Mesendoderm (in vitro differentiated cells): ENCODE results near the gene ERC1.

ENCODE experiments used
- DNase-seq: peaks from one replicate; pipeline ENCODE4 v3.0.0; 2013
- H2AK5ac ChIP-seq: 2 replicates; pipeline ENCODE4 v1.6.1; 2013; ENCODE audit warnings: low read length, inconsistent platforms
- H2BK120ac ChIP-seq: 2 replicates; pipeline ENCODE4 v1.6.1; 2013; ENCODE audit warnings: low read depth, mild to moderate bottlenecking, low read length, moderate library complexity, mixed read lengths
- H2BK15ac ChIP-seq: replicated peaks from 2 replicates; pipeline ENCODE4 v1.6.1; 2013; ENCODE audit warnings: low read depth, mild to moderate bottlenecking, moderate library complexity
- H2BK5ac ChIP-seq: 2 replicates; pipeline ENCODE4 v1.6.1; 2013; ENCODE audit warnings: low read length, inconsistent platforms
- H3K18ac ChIP-seq: 2 replicates; pipeline ENCODE4 v1.6.1; 2013; ENCODE audit warnings: mild to moderate bottlenecking, low read length, mixed read lengths
- H3K23ac ChIP-seq: one replicate; pipeline ENCODE4 v1.6.1; 2013; ENCODE audit warnings: low read length
- H3K27ac ChIP-seq: 2 replicates; pipeline ENCODE4 v1.5.1; 2013; ENCODE audit warnings: low read depth, mild to moderate bottlenecking, inconsistent platforms, low read length, moderate library complexity
- H3K27me3 ChIP-seq: 2 replicates; pipeline ENCODE4 v1.6.1; 2013; ENCODE audit warnings: low read length, control low read depth, mild to moderate bottlenecking, inconsistent platforms; ENCODE audit not compliant: insufficient read depth, poor library complexity
- H3K36me3 ChIP-seq: 2 replicates; pipeline ENCODE4 v1.6.1; 2013; ENCODE audit warnings: low read length, inconsistent platforms; ENCODE audit not compliant: control insufficient read depth, insufficient read depth
- H3K4ac ChIP-seq: one replicate; pipeline ENCODE4 v1.6.1; 2013; ENCODE audit warnings: low read depth, mild to moderate bottlenecking, low read length, moderate library complexity
- H3K4me1 ChIP-seq: 2 replicates; pipeline ENCODE4 v1.6.1; 2013; ENCODE audit warnings: low read depth, low read length, inconsistent platforms; ENCODE audit not compliant: control insufficient read depth
- H3K4me2 ChIP-seq: 2 replicates; pipeline ENCODE4 v1.6.1; 2013; ENCODE audit warnings: low read length
- H3K4me3 ChIP-seq: 2 replicates; pipeline ENCODE4 v1.5.1; 2013; ENCODE audit warnings: mild to moderate bottlenecking, low read length
- H3K56ac ChIP-seq: one replicate; pipeline ENCODE4 v1.6.1; 2013; ENCODE audit warnings: low read length
- H3K79me1 ChIP-seq: 2 replicates; pipeline ENCODE4 v1.6.1; 2013; ENCODE audit warnings: low read length, inconsistent platforms
- H3K79me2 ChIP-seq: 2 replicates; pipeline ENCODE4 v1.6.1; 2013; ENCODE audit warnings: mild to moderate bottlenecking, low read length; ENCODE audit not compliant: control insufficient read depth, insufficient read depth
- H3K9ac ChIP-seq: 2 replicates; pipeline ENCODE4 v1.6.1; 2013; ENCODE audit warnings: low read length, inconsistent platforms
- H4K5ac ChIP-seq: one replicate; pipeline ENCODE4 v1.6.1; 2013; ENCODE audit warnings: low read length
- H4K8ac ChIP-seq: one replicate; pipeline ENCODE4 v1.6.1; 2013; ENCODE audit warnings: low read depth, mild to moderate bottlenecking, control low read depth, low read length, moderate library complexity
- WGBS: extraction: QIAGEN DNeasy Blood & Tissue Kit; methylation state at CpG from one replicate; pipeline ENCODE4 v1.1.7; 2013; ENCODE audit warnings: low lambda C conversion rate, missing lambda C conversion rate; ENCODE audit not compliant: insufficient coverage; ENCODE audit errors: extremely low coverage; 5-methylcytosine and 5-hydroxymethylcytosine counted together

ERC1 gene

DNA sequence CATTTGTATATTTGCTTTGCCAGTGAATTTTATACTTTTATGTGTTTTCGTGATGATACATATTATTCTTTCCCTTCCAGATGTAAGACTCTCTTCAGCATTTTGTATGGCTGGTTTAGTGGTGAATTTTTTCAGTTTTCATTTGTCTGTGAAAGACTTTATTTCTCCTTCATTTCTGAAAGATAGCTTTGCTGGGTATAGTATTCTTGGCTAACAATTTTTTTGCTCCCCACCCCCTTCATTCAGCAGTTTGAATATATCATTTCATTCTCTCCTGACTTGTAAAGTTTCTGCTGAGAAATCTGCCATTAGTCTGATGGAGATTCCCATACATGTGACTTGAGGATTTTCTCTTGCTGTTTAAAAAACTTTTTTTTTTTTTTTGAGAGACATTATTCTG is 72.8 kb downstream of the ERC1 start:
- H3K4me3 ChIP-seq = no peak overlapping the region

DNA sequence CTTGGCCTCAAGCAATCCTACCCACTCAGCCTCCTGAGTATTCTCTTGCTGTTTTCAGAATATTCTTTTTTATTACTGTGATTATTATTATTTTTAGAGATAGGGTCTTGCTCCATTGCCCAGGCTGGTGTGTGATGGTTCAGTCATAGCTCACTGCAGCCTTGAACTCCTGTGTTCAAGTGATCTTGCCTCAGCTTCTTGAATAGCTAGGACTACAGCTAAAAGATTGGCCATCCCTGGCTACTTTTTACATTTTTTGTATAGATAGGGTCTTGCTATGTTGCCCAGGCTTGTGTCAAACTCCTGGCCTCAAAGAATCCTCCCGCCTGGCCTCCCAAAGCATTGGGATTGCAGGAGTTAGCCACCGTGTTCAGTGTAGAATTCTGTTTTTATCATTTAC is 73.3 kb downstream of the ERC1 start:
- Histone ChIP-seq H3K79me2 (peaks cover 2% of the 10 kb centered on the region), H3K27ac (no peak overlapping the region), H4K5ac (no peak overlapping the region), H3K23ac (no peak overlapping the region), H2BK120ac (no peak overlapping the region), H3K18ac (no peak overlapping the region), H2AK5ac (no peak overlapping the region), H2BK5ac (no peak overlapping the region), H2BK15ac (no peak overlapping the region), H3K4me3 (no peak overlapping the region), H3K9ac (no peak overlapping the region), H3K56ac (no peak overlapping the region), H3K27me3 (no peaks in the 10 kb centered on the region), H3K4me2 (no peak overlapping the region), H3K4ac (no peak overlapping the region), H3K36me3 (no peaks in the 10 kb centered on the region), H3K4me1 (no peaks in the 10 kb centered on the region), H3K79me1 (peaks cover 2% of the 10 kb centered on the region), H4K8ac (no peak overlapping the region)
- WGBS = no CpG with 5 or more reads among the region's 2 CpGs
- no peak for DNase-seq

More for the DNA sequence above, 72.8 kb downstream of the ERC1 start:
- H3K27ac ChIP-seq = no peak overlapping the region
- peaks cover 2% of the 10 kb centered on the region for H3K79me1 ChIP-seq
- H3K23ac ChIP-seq = no peak overlapping the region
- no peak overlapping the region for H4K8ac ChIP-seq
- H2BK5ac ChIP-seq = no peak overlapping the region
- peaks cover 2% of the 10 kb centered on the region for H3K79me2 ChIP-seq
- no peaks in the 10 kb centered on the region for H3K36me3 ChIP-seq
- H2AK5ac ChIP-seq = no peak overlapping the region
- WGBS = no CpG with 5 or more reads among the region's 1 CpG
- no peak overlapping the region for H3K4me2 ChIP-seq
- no peaks in the 10 kb centered on the region for H3K27me3 ChIP-seq
- no peak overlapping the region for H3K18ac ChIP-seq
- H3K4me1 ChIP-seq = no peaks in the 10 kb centered on the region
- no peak for DNase-seq
- H3K4ac ChIP-seq = no peak overlapping the region
- no peak overlapping the region for H3K9ac ChIP-seq
- no peak overlapping the region for H4K5ac ChIP-seq
- no peak overlapping the region for H3K56ac ChIP-seq
- H2BK120ac ChIP-seq = no peak overlapping the region
- no peak overlapping the region for H2BK15ac ChIP-seq

DNA sequence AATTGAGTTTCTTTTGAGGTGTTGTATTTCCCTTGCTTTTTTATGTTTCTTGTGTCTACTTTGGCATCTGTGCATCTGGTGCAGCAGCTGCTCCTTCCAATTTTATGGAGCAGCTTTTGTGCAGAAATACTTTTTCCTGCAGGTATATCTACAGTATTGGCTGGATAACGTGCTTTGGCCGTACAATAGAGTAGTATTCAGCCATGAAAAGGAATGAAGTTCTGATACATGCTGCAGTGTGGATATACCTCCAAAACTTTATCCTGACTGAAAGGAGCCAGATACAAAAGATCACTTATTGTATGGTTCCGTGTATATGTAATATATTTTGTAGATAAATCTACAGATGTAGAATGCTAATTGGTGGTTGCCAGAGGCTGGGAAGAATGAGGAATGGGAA is 74.6 kb downstream of the ERC1 start:
- Histone ChIP-seq H3K18ac (no peak overlapping the region), H2BK120ac (no peak overlapping the region), H3K79me2 (peaks cover 2% of the 10 kb centered on the region), H3K27me3 (no peaks in the 10 kb centered on the region), H4K8ac (no peak overlapping the region), H3K4me1 (no peaks in the 10 kb centered on the region), H3K4me3 (no peak overlapping the region), H3K56ac (no peak overlapping the region), H3K27ac (no peak overlapping the region), H2BK5ac (no peak overlapping the region), H2AK5ac (no peak overlapping the region), H3K36me3 (no peaks in the 10 kb centered on the region), H4K5ac (no peak overlapping the region), H3K4ac (no peak overlapping the region), H3K4me2 (no peak overlapping the region), H2BK15ac (no peak overlapping the region), H3K9ac (no peak overlapping the region), H3K23ac (no peak overlapping the region), H3K79me1 (peaks cover 2% of the 10 kb centered on the region)
- no CpG with 5 or more reads among the region's 3 CpGs for whole genome bisulfite sequencing
- DNase-seq = no peak

DNA sequence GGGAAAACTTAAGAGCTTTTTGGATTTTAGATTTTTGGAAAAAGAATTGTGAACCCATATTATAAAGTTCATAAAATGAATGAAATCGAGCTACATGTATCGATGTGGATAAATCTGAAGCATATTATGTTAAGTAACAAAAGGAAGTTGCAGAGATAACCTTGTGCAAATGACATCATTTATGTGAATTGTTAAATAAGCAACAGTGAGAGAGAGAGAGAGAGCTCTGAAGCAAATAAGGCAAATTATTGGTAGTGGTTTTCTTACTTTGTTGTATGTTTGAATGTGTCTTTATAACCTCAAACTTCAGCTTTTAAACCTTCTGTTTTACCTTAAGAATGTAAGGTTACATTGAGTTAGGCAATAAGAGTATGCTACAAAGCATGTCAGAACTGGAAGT is 78.8 kb downstream of the ERC1 start:
- no peak overlapping the region for H3K4me3 ChIP-seq
- H3K4me2 ChIP-seq = no peak overlapping the region
- H4K5ac ChIP-seq = no peak overlapping the region
- H2BK120ac ChIP-seq = no peak overlapping the region
- H2BK15ac ChIP-seq = no peak overlapping the region
- no peak for DNase-seq
- H3K79me2 ChIP-seq = no peaks in the 10 kb centered on the region
- no peak overlapping the region for H2BK5ac ChIP-seq
- no CpG with 5 or more reads among the region's 2 CpGs for WGBS
- no peak overlapping the region for H3K27ac ChIP-seq
- H3K4ac ChIP-seq = no peak overlapping the region
- peaks cover 2% of the 10 kb centered on the region for H3K79me1 ChIP-seq
- H3K18ac ChIP-seq = no peak overlapping the region
- H3K4me1 ChIP-seq = no peaks in the 10 kb centered on the region
- H2AK5ac ChIP-seq = no peak overlapping the region
- no peaks in the 10 kb centered on the region for H3K36me3 ChIP-seq
- no peak overlapping the region for H3K9ac ChIP-seq
- no peak overlapping the region for H3K23ac ChIP-seq
- H3K27me3 ChIP-seq = no peaks in the 10 kb centered on the region
- no peak overlapping the region for H4K8ac ChIP-seq
- H3K56ac ChIP-seq = no peak overlapping the region

DNA sequence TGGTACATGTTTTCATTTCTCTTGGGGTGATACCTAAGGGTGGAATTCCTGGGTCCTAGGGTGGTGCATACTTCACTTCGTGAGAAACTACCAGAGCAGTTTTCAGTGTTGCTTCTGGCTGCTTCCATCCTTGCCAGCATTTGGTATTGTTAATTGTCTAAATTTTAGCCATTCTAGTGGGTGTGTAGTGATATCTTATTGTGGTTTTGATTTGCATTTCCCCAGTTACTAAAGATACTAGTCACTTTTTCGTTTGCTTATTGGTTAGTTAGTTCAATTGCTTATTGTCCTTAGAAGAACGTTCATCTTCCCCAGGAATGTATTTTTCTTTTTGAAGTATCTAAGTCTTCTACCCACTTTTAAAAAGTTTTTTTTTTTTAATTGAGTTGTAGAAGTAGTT is 80.2 kb downstream of the ERC1 start:
- Histone ChIP-seq H3K27me3 (no peaks in the 10 kb centered on the region), H3K79me2 (no peaks in the 10 kb centered on the region), H3K79me1 (peaks cover 2% of the 10 kb centered on the region), H3K23ac (no peak overlapping the region), H2BK15ac (no peak overlapping the region), H2BK120ac (no peak overlapping the region), H3K4me1 (no peaks in the 10 kb centered on the region), H3K4ac (no peak overlapping the region), H3K4me2 (no peak overlapping the region), H3K36me3 (no peaks in the 10 kb centered on the region), H4K5ac (no peak overlapping the region), H4K8ac (no peak overlapping the region), H2BK5ac (no peak overlapping the region), H2AK5ac (no peak overlapping the region), H3K18ac (no peak overlapping the region), H3K4me3 (no peak overlapping the region), H3K9ac (no peak overlapping the region), H3K27ac (no peak overlapping the region), H3K56ac (no peak overlapping the region)
- DNase-seq = no peak
- WGBS = no CpG with 5 or more reads among the region's 3 CpGs

DNA sequence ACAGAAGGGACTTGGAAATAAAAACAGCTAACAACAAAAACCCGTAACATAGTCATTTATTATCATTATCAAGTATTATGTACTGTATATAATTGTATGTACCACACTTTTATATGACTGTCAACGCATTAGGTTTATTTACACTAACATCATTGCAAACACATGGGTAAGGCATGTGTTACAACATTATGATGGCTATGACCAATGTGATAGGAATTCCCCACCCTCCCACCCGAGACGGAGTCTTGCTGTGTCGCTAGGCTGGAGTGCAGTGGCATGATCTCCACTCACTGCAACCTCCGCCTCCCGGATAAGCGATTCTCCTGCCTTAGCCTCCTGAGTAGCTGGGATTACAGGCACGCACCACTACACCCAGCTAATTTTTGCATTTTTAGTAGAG is 82.6 kb downstream of the ERC1 start:
- Histone ChIP-seq H4K5ac (no peak overlapping the region), H3K4me3 (no peak overlapping the region), H2BK15ac (no peak overlapping the region), H3K27ac (no peak overlapping the region), H3K23ac (no peak overlapping the region), H3K79me2 (no peaks in the 10 kb centered on the region), H2AK5ac (no peak overlapping the region), H3K18ac (no peak overlapping the region), H3K79me1 (no peaks in the 10 kb centered on the region), H3K9ac (no peak overlapping the region), H2BK5ac (no peak overlapping the region), H3K27me3 (no peaks in the 10 kb centered on the region), H3K56ac (no peak overlapping the region), H2BK120ac (no peak overlapping the region), H3K4me2 (no peak overlapping the region), H3K4me1 (no peaks in the 10 kb centered on the region), H3K4ac (no peak overlapping the region), H4K8ac (no peak overlapping the region), H3K36me3 (no peaks in the 10 kb centered on the region)
- WGBS = no CpG with 5 or more reads among the region's 9 CpGs
- DNase-seq = peak; percentile 33
